ENCODE results near the gene DYNLT1. TPM values are rescaled to one million over a fixed set of nuclear protein-coding genes. Genes with fewer than 3 reads are reported as not detected.
"Not testable (repeated sequence)": the region's sequence is repeated elsewhere in the genome, so short reads cannot be mapped to it uniquely, and the experiment has no call there.

DYNLT1 gene
- total RNA-seq, 1 donor from 2014 or later: 95.1 TPM

DNA sequence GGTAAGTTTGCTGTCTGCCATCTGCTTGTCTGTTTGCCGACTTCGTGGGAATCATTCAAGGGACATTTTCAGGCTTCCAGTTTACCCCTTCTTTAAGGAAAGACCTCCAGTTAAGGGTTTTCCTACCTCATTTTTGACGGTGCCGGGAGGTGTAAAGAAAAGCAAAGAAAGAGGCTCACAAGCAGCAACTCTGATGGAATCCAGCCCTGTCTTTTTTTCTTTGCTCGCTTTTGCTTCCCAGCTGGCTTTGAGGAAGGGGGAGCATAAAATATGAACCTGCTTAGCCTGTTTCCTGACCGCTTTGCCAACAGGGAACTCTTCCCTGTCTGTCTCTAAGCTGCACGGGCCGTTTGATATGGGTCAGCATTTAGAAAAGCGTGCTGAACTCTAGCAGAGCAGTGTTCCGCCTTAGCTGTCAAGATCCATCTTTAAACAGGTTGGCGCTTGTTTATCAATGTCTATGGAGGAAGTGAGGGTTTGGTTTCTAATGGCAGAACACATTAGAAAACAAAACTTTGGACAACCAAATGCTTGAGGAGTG is 19.2 kb upstream of the DYNLT1 start:
- no peak for DNase-seq (ENCODE audit: low spot score)

DNA sequence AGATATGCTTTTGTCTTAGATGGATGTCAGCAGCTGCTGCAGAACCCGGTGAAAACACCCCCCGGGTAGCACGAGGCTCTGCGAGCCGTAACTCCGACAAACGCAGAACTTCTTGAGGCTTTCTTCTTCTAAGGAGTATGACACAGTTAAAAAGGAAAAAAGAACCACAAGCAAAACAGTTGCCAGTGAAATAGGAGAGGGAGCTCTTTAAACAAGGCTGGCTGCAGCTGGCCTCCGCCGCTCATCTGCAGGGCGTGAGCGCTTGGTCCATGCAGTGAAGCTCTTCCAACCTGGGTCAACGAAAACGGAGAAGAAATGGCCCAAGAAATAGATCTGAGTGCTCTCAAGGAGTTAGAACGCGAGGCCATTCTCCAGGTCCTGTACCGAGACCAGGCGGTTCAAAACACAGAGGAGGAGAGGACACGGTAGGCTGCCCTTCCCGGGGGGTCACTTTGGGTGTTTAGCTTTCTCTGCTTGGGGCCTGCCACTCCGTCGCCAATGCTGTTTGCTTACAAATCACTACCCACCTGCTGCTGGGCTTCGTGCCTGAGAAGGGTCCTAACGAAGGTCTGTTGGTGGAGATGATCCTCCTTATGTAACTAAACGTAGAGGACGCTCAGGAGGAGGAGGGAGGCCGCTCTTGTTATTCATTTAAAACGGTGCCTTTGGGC is 18.5 kb upstream of the DYNLT1 start:
- no peak for DNase-seq (ENCODE audit: low spot score)

DNA sequence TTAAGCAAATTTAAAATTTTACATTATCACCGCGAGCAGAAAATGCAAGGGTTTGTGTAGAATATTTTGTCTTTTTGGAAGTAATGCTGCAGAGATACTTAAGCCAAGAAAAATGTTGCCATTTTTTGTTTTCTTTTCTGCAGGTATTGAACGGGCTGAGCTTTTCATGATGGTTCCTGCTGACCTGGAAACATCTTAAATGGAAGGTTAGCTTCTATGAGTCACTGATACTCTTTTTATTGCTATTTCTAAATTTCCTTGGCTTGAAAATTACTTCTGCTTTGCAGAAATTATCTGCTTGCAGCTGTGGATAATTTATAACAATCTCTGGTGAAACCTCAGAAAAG is 18.0 kb upstream of the DYNLT1 start:
- no peak for DNase-seq (ENCODE audit: low spot score)

DNA sequence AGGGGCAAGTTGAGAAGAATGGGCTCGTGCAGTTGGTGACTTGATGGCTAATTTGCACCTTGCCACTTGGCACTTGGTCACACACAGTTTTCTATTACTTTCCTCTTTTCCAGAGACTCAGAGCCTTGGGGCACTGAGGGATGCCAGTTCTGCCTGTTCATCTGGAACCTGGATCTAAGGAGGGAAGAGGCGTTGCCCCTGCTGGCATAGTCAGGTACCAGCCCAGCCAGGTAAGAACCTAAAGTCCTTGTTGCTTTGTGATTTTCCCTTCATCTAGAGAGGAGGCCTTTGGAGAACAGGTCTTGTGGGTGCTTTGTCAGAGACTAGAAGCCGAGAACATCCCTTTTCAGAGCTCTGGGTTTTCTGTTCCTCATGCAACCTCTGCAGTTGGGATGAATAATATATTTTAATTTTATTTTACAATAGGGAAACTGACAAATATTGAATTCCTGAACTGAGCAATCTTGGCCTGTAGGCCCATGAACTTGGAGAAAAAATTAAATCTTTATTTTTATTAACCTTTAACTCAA is 16.7 kb upstream of the DYNLT1 start:
- no peak for DNase-seq (ENCODE audit: low spot score)

DNA sequence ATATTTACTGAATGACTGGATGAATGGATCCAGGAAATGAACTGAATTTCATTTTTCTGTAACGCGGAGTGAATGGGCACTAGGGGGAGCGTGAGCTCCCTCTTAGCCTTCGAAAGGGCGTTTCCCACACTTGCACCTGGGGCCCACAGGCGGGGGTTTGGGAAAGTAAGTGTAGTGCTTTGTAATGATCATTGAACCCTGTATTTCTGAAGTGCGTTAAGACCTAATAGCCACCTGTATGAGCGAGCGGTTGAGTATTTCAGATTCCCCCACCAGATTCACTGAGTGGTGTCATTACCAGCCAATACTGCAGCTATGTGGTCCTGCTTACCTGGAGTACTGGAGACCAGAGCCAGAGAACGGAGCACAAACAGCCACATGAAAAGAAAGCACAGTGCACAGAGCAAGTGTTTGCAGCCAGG is 15.8 kb upstream of the DYNLT1 start:
- no peak for DNase-seq (ENCODE audit: low spot score)

DNA sequence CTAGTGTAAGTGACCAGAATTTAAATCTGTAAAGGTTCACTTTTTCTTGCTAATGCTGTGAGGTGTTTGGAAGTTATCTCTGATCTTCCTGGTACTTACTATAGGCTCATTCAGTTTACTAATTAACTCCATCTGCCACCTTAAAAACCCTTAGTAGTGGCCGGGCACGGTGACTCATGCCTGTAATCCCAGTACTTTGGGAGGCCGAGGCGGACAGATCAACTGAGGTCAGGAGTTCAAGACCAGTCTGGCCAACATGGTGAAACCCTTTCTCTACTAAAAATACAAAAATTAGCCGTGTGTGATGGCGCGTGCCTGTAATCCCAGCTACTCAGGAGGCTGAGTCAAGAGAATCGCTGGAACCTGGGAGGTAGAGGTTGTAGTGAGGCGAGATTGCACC is 12.4 kb upstream of the DYNLT1 start:
- DNase-seq (ENCODE audit: low spot score): not testable (repeated sequence)

DNA sequence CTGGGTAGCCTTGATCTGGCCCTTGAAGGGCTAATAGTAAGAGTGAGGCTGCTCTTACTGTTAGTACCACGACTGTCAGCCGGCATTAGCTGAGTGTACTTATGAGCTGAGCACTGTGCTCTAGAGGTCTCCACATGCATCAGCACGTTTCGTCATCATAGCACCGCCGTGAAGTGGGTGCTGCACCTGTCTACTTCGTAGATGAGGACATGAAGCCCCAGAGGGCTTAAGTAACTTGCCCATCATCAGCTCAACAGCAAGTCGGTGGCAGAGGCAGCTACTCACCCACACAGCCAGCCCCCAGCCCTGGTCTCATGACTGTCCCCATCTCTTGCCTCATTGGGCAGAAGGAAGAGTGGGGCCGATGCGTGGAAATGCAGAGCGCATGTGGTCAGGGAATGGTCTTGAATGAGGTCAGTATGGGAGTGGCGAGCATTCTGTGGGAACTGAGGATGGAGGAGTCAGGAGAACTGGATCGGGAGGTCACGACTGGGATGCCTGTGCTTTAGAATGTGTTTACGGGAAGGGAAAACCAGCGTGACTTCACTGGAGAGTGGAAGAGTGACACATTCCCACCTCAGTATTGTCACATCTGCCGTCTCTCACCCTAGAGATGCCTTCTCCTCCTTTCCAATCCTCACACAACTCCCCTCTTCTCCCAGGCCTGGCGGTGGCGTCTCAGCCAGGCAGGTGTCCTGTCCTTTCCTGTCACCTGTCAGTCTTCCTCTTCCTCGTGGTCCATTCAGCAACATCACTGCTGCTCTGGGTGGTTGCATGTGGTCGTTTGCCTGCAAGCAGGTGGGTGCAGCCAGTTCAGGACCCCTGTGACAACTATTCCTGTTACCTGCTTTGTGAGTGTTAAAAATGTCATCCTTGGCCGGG is 11.3 kb upstream of the DYNLT1 start:
- no peak for DNase-seq (ENCODE audit: low spot score)

DNA sequence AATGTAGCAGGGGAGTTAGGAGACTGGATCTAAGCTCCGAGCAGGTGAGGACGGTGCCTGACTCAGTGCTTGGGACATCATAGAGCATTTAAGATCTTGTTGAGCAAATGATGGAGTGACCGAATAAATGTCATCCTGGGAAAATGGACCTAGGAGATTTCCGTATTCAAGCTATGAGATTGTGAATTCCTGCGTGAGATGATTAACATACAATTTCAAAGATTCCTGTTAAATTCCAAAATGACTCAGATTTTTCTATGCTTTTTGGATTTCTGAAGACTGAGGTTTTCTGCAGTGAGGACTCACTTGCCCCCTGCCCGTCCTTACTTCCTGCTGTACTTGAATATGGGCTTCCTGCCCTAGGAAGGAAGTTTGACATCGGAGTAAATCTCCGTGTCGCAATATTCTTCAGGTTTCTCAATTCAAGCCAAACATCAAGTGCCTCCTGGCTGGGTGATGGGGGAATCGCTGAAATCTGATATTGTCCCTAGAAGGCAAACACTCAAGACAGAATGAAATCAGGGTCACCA is 10.5 kb upstream of the DYNLT1 start:
- DNase-seq (ENCODE audit: low spot score): no peak

DNA sequence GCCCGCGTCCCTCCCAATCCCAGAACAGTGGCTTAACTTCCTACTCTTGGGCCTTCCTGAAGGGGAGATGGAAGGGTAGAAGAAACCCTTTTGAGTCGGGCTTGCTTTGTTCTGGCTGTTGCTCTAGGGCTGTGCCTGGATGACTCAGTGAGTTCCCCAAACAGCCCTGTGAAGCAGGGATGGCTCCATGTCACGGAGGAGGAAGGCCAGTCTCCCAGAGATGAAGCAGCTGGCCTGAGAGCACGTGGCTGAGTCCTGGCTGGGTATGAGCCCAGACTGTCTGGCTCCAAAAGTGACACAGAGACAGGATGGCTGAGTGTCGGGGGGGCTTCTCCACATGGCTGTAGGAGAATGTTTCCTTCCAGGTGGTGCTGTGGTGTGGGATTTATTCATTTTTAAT is 10.0 kb upstream of the DYNLT1 start:
- no peak for DNase-seq (ENCODE audit: low spot score)

DNA sequence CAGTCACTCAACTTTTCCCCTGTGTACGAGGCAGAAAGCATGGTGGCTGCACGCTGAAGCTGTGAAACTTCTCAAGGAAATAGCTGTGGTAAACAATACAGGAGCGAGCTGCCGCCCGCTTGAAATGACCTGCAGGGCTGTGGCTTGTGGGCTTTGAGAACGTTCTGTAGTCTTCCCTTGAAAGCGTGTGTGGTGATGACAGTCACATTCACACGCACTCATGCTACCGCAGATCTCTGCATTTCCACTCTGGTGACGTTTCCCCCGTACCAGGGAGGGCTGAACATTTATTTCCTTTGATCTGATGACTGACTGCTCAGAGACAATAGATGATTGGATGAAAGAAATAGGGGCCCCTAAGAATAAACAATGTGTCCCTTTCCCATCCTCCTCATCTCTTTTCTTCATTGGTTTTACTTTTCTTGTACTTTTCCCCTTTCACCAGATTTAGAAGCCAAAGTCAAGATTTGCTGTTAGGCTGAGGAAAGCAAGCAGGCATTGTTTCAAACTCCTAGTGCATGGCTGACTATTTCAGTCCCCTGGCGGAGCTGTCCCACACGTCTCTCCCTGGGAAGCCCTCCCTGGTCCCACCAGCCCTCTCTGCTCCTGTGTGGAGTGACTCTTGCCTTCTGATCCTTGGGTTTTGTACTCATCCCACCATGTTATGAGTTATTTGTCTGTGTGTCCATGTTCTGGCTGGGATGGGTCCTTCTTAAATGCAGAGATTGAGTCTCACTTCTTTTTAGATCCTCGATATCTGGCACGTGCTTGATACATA is 9.2 kb upstream of the DYNLT1 start:
- DNase-seq (ENCODE audit: low spot score): no peak

DNA sequence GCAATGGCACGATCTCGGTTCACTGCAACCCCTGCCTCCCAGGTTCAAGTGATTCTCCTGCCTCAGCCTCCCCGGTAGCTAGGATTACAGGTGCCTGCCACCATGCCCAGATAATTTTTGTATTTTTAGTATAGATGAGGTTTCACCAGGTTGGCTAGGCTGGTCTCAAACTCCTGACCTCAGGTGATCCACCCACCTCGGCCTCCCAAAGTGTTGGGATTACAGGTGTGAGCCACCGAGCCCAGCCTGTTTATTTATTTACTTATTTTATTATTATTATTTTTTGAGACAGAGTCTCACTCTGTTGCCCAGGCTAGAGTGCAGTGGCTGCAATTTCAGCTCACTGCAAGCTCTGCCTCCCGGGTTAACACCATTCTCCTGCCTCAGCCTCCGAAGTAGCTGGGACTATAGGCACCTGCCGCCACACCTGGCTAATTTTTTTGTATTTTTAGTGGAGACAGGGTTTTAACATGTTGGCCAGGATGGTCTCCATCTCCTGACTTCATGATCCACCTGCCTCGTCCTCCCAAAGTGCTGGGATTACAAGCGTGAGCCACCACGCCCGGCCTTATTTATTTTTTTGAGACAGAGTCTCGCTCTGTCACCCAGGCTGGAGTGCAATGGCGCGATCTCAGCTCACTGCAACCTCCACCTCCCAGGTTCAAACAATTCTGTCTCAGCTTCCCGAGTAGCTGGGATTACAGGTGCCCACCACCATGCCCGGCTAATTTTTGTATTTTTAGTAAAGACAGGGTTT is 7.6 kb upstream of the DYNLT1 start:
- not testable (repeated sequence) for DNase-seq (ENCODE audit: low spot score)

DNA sequence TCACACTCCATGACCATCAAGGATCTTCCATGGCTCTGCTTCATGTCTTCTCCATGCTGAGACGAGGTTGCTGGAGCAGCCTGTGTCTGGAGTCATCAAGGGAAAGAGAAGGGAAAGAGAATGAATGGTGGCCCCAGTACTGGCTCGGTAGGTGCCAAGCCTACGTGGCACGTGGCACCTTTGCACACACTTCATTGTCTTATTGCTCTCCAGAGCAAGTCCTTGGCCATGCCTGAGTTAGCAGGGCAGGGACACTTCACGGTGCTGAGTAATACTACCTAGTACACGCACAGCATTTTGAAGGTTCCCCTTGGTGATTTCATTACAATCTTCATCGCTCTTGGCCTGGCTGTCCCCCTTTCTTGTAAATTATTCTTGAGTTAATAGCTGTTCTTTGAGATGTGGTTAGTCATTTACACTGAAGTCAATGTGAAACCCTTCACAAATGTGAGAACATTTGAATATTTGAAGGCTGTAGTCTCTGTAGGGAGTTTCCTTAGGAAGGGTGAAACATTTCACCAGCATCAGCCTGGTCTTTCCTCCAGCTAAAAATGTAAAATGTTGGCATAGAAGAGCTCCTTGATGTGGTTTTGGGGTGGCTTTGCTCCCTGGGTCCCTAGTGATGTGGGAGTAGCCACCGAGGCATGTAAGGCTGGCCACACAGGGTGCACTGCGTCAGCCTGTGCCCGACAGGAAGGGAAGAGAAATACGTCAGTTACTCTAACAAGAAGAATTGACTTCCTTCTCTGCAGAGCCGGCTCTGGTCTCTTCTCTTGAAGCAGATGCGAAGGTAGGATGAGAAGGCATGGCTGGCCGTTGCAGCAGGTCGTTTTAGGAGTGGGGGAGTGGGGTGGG is 5.0 kb upstream of the DYNLT1 start, which contains the start of gene SYTL3:
TSS of gene SYTL3 (plus strand) at position 766 of the 855 bp plus-strand sequence. CDS start 13,215 bp downstream, outside the sequence.
- DNase-seq (ENCODE audit: low spot score): peak; percentile 72

DNA sequence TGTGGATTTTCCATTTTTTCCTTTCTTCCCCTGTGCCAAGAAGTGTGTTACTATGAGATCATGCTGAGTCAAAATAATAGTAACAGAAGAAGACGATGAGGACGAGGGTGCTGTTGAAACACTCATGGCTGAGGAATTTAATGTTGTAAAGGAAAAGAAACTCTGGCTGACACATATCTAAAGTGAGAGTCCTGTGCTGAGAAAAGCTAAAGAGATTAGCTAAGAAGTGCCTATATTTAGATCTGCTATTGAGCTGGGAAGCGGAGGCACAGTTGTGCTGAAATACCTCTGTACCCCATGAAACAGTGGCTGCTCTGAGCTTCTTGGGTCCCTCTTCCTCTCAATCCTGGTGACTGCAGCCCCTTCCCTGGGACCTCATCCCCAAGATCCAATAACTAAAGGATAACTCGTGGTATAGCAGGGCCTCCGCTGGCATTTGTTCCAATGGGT is 4.2 kb upstream of the DYNLT1 start:
- no peak for DNase-seq (ENCODE audit: low spot score)

DNA sequence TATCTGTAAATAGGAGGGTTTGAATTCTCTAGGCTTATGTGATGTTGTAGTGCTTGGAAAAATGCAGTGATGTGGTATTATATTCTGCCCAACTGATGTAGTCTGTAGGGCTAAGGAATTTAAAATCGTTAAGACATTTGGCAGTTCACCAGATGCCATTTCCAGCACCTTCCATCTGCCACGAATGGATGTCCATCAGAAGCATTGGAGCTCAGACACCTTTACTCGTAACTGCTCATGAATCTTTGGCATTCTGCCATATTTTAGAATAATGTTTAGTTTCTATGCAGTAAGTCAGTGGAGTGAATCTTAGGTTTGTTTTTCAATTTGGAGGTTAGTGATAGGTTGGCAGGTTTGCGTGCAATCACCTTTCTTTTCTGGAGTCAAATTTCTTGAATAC is 3.0 kb upstream of the DYNLT1 start:
- no peak for DNase-seq (ENCODE audit: low spot score)

DNA sequence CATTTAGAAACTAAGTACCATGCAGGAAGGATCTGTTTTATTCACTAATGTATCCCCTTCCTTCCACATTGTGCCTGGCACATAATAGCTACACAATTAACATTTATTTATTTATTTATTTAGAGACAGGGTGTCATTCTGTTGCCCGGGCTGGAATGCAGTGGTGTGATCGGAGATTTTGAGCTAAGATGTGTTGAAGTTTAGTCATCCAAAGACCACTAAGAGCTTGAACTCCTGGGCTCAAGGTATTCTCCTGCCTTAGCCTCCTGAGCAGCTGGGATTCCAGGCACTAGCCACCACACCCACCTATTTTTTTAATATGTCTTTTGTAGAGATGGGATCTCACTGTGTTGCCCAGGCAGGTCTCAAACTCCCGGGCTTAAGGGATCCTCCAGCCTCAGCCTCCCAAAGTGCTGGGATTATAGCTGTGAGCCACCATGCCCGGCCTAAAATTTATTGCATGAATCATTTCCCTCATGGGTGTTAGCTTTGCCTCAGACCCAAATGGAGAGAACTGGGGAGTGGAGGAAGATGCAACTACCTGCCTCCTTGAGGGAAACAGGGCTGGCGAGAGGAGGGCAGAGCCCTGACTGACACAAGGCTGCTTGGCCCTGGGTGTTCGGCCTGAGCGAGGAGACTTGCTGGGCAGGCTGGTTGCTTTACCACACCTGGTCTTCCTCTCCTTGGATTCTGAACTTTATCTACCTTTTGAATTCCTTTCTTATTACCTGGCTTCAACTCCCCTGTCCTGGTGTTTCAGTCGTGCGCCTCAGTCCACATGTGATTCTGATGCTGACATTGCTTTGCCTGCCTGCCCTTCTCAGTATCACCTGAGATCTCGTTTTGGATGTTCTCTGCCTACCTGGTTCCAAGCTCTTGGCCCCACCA is 1.7 kb upstream of the DYNLT1 start:
- DNase-seq (ENCODE audit: low spot score): peak; percentile 49

DNA sequence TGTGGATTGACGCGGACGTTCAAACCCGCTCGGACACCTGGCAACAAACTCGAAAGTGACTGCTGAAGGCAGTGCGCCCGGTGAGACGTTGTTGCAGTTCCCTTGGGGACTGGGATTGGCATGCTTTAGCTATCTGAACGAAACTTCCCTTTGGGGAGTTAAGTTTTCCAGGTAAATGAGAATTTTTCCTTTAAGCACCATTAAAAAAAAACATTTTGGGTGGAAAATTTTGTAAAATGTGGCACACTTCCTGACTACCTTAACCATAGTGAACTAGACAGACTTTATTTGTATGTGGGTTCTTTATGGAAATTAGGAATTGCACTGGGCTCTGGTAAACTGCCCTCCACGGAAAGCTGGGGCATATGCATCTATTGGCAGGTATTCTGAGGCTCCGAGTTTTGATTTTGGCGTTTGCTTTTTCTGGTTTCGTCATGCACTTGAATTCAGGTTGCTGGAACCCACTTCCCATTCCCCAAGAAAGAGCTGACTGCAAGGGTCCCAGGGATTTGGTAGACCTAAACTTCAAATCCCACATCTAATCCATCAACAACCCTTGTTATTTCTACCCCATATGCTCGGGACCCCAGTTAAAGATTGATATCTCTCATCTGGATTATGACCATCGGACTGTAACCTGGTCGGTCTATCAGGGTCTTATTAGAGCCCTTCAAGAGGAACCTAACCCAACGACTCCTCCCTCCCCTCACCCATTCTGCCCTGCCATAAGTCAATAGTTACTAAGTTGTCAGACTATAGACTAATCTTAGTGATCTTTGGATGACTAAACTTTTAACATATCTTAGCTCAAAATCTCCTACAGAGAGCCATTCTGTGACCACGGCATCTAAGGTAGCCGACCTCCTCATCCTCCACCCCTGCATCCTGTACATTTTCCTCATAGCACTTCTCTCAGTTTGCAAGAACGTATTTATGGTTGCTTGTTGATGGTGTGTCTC is 800 bp upstream of the DYNLT1 start:
- DNase-seq (ENCODE audit: low spot score): no peak

DNA sequence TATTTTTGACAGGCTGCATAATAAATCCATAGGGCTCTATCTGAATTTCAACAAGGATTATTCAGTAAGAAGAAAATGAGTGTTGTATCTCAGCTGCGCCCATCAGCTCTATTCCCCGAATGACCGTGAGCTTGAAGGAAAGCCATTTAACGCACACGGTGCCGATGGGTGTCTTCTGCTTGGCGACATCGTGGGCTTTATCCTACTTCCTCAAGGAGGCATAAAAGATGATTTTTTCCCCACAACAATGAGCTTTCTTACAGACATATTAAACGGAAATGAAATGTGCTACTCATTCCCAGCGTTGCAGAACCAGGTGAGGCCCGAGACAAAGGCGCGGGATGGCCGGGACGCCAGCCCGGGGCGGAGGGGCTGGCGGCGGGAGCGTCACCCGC is 710 bp downstream of the DYNLT1 start:
- DNase-seq (ENCODE audit: low spot score): no peak
